ENCODE results near the gene POU2F1. TPM values are rescaled to one million over a fixed set of nuclear protein-coding genes. Genes with fewer than 3 reads are reported as not detected.

POU2F1 gene
- polyA plus RNA-seq, 1 donor (not counting 4 experiments of a cell fraction or from before 2014, with no cell fraction given) = 3.2 TPM

DNA sequence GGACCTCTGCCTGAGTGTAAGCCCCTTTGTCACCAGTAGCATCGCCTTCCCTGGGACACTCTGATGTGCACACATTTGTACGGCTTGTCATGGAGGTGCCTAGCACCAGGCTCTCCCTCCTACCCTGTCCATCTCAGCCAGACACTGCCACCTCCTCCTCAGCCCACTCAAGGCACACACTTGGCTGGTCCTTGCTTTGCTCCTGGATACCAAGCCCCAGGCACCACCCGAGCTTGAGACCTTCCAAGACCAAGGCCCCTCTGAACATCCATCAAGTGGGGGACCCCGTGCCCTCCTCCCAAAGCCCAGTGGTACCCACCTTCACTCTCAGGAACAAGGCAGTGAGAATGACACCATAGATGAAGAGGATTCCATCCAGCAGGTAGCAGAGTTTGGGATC, 219.7 kb downstream of the POU2F1 start:
- H3K9ac ChIP-seq (ENCODE audit: control insufficient read depth, extremely low read depth, insufficient read depth, low read length) = no peak overlapping the region
- TF ChIP-seq EZH2 (IDR thresholded peaks at IDR 0.05; ENCODE audit: low read length) = no peak
- TF ChIP-seq CTCF (optimal IDR thresholded peaks at IDR 0.05 in 1 of 3, IDR thresholded peaks at IDR 0.05 in 1 of 3, conservative IDR thresholded peaks at IDR 0.05 in 1 of 3; ENCODE audit: extremely low read depth in 1 of 3, insufficient read depth in 2 of 3, low read length in 3 of 3) = no peak
- FAIRE-seq (no peak), DNase-seq (ENCODE audit: low read depth, low spot score) (no peak)
- H3K4me2 ChIP-seq (ENCODE audit: control insufficient read depth, extremely low read depth, insufficient read depth, low read depth, low read length) = no peak overlapping the region
- no peaks in the 10 kb centered on the region for H3K9me3 ChIP-seq (ENCODE audit: control insufficient read depth, low read depth, low read length)
- no peaks in the 10 kb centered on the region for H4K20me1 ChIP-seq (ENCODE audit: control insufficient read depth, extremely low read depth, insufficient read depth, low read length)
- H3K36me3 ChIP-seq (ENCODE audit: control insufficient read depth in 2 of 2, extremely low read depth in 1 of 2, insufficient read depth in 2 of 2, low read length in 2 of 2) = no peaks in the 10 kb centered on the region
- peaks cover 19% of the 10 kb centered on the region for H3K27me3 ChIP-seq (ENCODE audit: control insufficient read depth, extremely low read depth, insufficient read depth, low read length)
- H3K4me3 ChIP-seq (ENCODE audit: control insufficient read depth in 2 of 3, extremely low read depth in 1 of 3, insufficient read depth in 2 of 3, low read depth in 1 of 3, low read length in 3 of 3) = no peak overlapping the region
- H3K79me2 ChIP-seq (ENCODE audit: control insufficient read depth, insufficient read depth, low read length) = no peaks in the 10 kb centered on the region
- dilution Hi-C loops (cut with MboI; ENCODE audit: extremely low pct_ligation_motif_present, low sequenced_read_pairs) = no loop called here
- H3K4me1 ChIP-seq (ENCODE audit: control insufficient read depth, extremely low read depth, insufficient read depth, low read length) = no peaks in the 10 kb centered on the region
- no peak overlapping the region for H2AFZ ChIP-seq (ENCODE audit: control insufficient read depth, low read length)
- no peaks in the 10 kb centered on the region for H3K9me1 ChIP-seq (ENCODE audit: control insufficient read depth, extremely low read depth, insufficient read depth, low read length)
- no peak overlapping the region for H3K27ac ChIP-seq (ENCODE audit: control insufficient read depth, insufficient read depth, low read length)

DNA sequence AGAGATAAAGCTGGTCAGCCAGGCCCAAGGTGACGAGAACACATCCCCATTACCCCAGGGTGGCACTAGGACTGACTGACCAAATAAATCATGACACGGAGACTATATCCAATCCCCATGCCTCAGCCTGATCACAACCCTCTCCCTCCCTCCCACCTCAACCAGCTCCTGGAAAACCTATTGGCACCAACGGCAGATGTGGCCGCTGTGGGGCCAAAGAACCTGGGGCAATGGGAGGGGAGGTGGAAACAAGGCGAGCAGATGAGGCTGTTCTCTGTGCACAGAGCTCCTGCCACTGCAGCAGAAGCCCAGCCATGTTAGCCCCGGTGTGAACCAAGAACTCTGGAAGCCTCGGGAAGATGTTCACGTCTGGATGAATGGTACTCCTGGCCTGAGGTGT, 220.1 kb downstream of the POU2F1 start:
- no peak overlapping the region for H3K27ac ChIP-seq (ENCODE audit: control insufficient read depth, insufficient read depth, low read length)
- dilution Hi-C loops (cut with MboI; ENCODE audit: extremely low pct_ligation_motif_present, low sequenced_read_pairs) = no loop called here

More for the DNA sequence above, 220.1 kb downstream of the POU2F1 start:
- no peaks in the 10 kb centered on the region for H3K36me3 ChIP-seq (ENCODE audit: control insufficient read depth in 2 of 2, extremely low read depth in 1 of 2, insufficient read depth in 2 of 2, low read length in 2 of 2)
- H2AFZ ChIP-seq (ENCODE audit: control insufficient read depth, low read length) = no peak overlapping the region
- H4K20me1 ChIP-seq (ENCODE audit: control insufficient read depth, extremely low read depth, insufficient read depth, low read length) = no peaks in the 10 kb centered on the region
- H3K9me3 ChIP-seq (ENCODE audit: control insufficient read depth, low read depth, low read length) = no peaks in the 10 kb centered on the region
- no peak overlapping the region for H3K9ac ChIP-seq (ENCODE audit: control insufficient read depth, extremely low read depth, insufficient read depth, low read length)
- no peak for FAIRE-seq
- H3K4me2 ChIP-seq (ENCODE audit: control insufficient read depth, extremely low read depth, insufficient read depth, low read depth, low read length) = no peak overlapping the region
- H3K9me1 ChIP-seq (ENCODE audit: control insufficient read depth, extremely low read depth, insufficient read depth, low read length) = no peaks in the 10 kb centered on the region
- H3K4me1 ChIP-seq (ENCODE audit: control insufficient read depth, extremely low read depth, insufficient read depth, low read length) = no peaks in the 10 kb centered on the region
- no peak for DNase-seq (ENCODE audit: low read depth, low spot score)
- TF ChIP-seq CTCF (optimal IDR thresholded peaks at IDR 0.05 in 1 of 3, IDR thresholded peaks at IDR 0.05 in 1 of 3, conservative IDR thresholded peaks at IDR 0.05 in 1 of 3; ENCODE audit: extremely low read depth in 1 of 3, insufficient read depth in 2 of 3, low read length in 3 of 3) (no peak), EZH2 (IDR thresholded peaks at IDR 0.05; ENCODE audit: low read length) (no peak)
- H3K4me3 ChIP-seq (ENCODE audit: control insufficient read depth in 2 of 3, extremely low read depth in 1 of 3, insufficient read depth in 2 of 3, low read depth in 1 of 3, low read length in 3 of 3) = no peak overlapping the region
- peaks cover 19% of the 10 kb centered on the region for H3K27me3 ChIP-seq (ENCODE audit: control insufficient read depth, extremely low read depth, insufficient read depth, low read length)
- no peaks in the 10 kb centered on the region for H3K79me2 ChIP-seq (ENCODE audit: control insufficient read depth, insufficient read depth, low read length)
